ENCODE data around the gene CEP83. TPM values are rescaled to one million over a fixed set of nuclear protein-coding genes. Genes with fewer than 3 reads are reported as not detected.

CEP83 gene
- total and polyA plus RNA-seq, 4 donors: 3.9 to 17.1 (median 11.0) TPM

DNA sequence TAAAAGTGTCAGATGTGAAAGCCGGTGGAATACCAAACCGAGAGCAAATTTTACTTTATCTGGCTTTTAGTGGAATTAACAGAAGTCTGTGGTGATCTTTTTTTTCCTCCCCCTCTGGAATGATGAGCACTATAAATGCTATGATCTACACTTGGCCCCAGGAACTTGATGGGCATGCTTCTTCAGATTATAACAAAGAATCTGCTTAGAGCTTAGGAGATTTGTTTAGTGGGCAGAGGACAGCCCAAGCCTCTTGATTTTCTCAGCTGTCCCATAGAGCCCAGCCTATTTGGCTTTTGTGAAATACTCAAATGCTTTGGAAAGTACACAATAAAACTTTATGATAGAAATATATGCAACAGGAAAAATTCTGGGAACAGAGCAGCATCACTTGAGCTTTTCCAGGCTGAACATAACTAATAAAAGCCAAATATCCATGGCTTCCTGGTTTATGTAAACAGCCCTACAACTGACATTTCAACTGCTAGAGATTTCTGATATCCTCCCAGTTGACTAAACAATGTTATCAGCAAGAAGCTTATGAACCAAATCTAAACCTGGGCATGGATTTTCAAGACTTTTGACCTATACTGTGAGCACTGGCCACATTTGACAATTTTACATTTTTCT, 161.7 kb downstream of the CEP83 start:
- Histone ChIP-seq H3K27ac (ENCODE audit: low read depth in 1 of 2, low read length in 2 of 2) (no peak overlapping the region), H3K4me1 (ENCODE audit: control insufficient read depth in 1 of 2, insufficient read depth in 2 of 2, low read length in 2 of 2) (no peaks in the 10 kb centered on the region), H3K4me3 (ENCODE audit: low read length in 2 of 2) (no peak overlapping the region), H3K27me3 (ENCODE audit: control insufficient read depth in 1 of 2, insufficient read depth in 2 of 2, low read length in 1 of 2) (no peaks in the 10 kb centered on the region), H3K9me3 (ENCODE audit: control insufficient read depth, low read length) (no peaks in the 10 kb centered on the region), H3K36me3 (ENCODE audit: control insufficient read depth in 1 of 2, insufficient read depth in 2 of 2, low read length in 1 of 2) (peaks cover 0 to 3% of the 10 kb centered on the region in 2 donors)
- no peak for ATAC-seq (ENCODE audit: low FRiP score)
- 93 to 97% methylated on average over 2 of the region's 2 CpGs for WGBS, 2 donors
- DNase-seq: no peak
- intact Hi-C loops (cut with DNase I): no loop called here

DNA sequence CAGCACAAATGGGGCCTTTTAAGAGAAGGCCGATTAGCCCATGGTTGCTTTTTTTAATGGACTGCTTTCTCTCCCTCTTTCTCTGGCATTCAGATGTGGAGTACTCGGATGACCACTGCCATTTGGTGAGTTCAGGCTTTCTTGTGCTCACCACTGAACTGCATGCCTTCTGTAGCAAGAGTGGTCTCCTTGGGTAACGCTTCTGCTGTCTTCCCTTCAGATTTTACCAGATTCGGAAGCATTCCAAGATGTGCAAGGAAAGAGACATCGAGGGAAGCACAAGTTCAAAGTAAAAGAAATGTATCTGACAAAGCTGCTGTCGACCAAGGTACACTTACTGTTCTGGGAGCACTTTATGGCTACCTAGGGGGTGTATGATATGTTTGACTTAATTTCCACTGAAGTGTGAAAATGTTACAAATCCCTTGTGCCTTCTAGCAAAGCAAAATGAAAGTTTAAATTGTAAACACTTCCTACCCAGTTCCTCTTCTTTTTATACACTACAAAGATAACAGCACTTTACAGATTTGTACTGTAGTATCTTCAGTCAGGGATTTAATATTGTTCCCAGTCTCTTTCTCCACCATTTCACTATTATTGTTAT, 162.5 kb downstream of the CEP83 start:
- intact Hi-C loops (cut with DNase I): no loop called here
- Histone ChIP-seq H3K27ac (ENCODE audit: low read depth in 1 of 2, low read length in 2 of 2) (no peak overlapping the region), H3K4me3 (ENCODE audit: low read length in 2 of 2) (no peak overlapping the region), H3K9me3 (ENCODE audit: control insufficient read depth, low read length) (no peaks in the 10 kb centered on the region), H3K36me3 (ENCODE audit: control insufficient read depth in 1 of 2, insufficient read depth in 2 of 2, low read length in 1 of 2) (peaks cover 0 to 3% of the 10 kb centered on the region in 2 donors), H3K4me1 (ENCODE audit: control insufficient read depth in 1 of 2, insufficient read depth in 2 of 2, low read length in 2 of 2) (no peaks in the 10 kb centered on the region), H3K27me3 (ENCODE audit: control insufficient read depth in 1 of 2, insufficient read depth in 2 of 2, low read length in 1 of 2) (no peaks in the 10 kb centered on the region)
- no peak for ATAC-seq (ENCODE audit: low FRiP score)
- no peak for DNase-seq
- WGBS, 2 donors: 89 to 92% methylated on average over 6 of the region's 6 CpGs

DNA sequence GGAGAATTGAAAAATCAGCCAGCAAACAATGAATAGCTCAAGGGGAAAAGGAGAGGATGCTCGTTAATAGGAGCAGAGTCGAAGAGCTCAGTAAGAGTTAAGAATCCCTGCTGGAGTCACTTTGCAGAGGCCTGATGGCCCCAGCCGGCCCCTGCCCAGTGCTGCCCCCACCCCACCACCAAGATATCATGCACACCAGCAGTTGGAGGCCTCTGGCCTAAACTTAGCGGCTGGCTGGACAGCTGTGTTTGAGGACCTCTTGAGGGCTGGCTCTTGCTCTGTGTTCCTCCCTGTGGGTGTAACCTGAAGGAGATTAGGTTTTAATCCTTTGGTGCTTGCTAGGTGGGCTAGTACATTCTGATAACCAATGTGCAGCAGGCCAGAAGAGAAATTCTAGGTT, 169.3 kb downstream of the CEP83 start:
- Histone ChIP-seq H3K4me1 (ENCODE audit: control insufficient read depth in 1 of 2, insufficient read depth in 2 of 2, low read length in 2 of 2) (no peaks in the 10 kb centered on the region), H3K27me3 (ENCODE audit: control insufficient read depth in 1 of 2, insufficient read depth in 2 of 2, low read length in 1 of 2) (no peaks in the 10 kb centered on the region), H3K4me3 (ENCODE audit: low read length in 2 of 2) (no peak overlapping the region), H3K9me3 (ENCODE audit: control insufficient read depth, low read length) (no peaks in the 10 kb centered on the region), H3K36me3 (ENCODE audit: control insufficient read depth in 1 of 2, insufficient read depth in 2 of 2, low read length in 1 of 2) (no peaks in the 10 kb centered on the region), H3K27ac (ENCODE audit: low read depth in 1 of 2, low read length in 2 of 2) (no peak overlapping the region)
- WGBS, 2 donors: 73 to 75% methylated on average over 4 of the region's 4 CpGs
- intact Hi-C loops (cut with DNase I): no loop called here
- DNase-seq (no peak), ATAC-seq (ENCODE audit: low FRiP score) (peak; percentile 13)

DNA sequence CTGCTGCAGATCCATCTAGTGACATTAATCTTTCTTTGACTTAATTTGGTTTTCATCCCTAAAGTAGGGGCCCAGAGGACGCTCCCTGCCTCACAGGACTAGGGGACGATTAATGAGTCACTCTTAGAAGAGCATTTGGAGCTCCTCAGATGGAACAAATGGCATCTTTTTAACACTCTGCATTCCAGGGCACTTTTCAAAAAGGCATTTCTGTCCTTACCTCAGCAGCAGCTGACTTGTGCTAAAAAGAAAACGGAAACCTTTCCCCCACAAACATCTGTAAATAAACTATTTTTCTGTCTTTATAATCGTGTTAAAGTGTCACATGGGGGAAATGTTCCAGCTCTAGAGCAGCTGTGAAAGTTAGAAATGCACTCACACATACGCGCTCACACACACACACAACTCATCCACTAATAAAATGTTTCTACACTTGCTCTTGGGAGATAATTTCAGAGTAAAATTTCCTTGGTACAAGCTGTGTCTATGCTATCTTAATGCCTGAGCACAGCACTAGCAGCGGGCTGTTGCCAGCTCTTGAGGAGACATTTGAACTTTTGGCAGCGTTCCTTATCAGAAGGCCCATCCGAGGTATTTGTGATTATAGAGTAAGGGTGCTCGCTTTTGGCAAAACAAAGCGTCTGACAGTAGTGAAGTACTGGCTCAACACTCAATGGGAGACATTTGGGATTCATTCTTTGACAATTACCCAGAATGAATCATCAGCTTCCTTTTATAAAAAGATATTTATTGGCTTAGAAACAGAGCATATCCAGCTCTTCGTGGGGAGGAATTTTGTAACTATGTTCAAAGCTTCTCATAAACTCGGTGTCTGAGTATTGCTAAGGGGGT, 170.0 kb downstream of the CEP83 start:
- peak; percentile 73 for ATAC-seq (ENCODE audit: low FRiP score)
- DNase-seq: no peak
- Histone ChIP-seq H3K4me3 (ENCODE audit: low read length in 2 of 2) (no peak overlapping the region), H3K36me3 (ENCODE audit: control insufficient read depth in 1 of 2, insufficient read depth in 2 of 2, low read length in 1 of 2) (no peaks in the 10 kb centered on the region), H3K9me3 (ENCODE audit: control insufficient read depth, low read length) (no peaks in the 10 kb centered on the region), H3K4me1 (ENCODE audit: control insufficient read depth in 1 of 2, insufficient read depth in 2 of 2, low read length in 2 of 2) (no peaks in the 10 kb centered on the region), H3K27ac (ENCODE audit: low read depth in 1 of 2, low read length in 2 of 2) (no peak overlapping the region), H3K27me3 (ENCODE audit: control insufficient read depth in 1 of 2, insufficient read depth in 2 of 2, low read length in 1 of 2) (no peaks in the 10 kb centered on the region)
- 23 to 24% methylated on average over 13 of the region's 13 CpGs for WGBS, 2 donors
- intact Hi-C loops (cut with DNase I): no loop called here

DNA sequence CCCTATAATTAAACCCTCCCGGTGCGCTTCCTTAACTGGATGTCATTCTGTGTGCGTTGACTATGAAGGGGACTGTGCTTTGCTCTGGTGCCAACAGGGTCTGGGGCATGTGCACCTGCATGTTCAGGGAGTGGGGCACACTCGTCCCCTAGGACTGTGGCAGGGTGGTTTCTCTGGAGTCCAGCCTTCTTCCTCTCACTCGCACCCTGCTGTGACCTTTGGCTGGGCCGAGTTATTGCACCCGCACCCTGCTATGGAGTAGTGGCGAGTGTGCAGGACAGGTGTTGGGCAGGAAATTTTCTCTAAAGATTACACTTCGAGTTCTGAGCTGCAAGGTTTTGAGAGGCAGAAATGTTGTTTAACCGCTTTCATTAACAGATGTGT, 172.4 kb downstream of the CEP83 start:
- 87 to 92% methylated on average over 10 of the region's 10 CpGs for WGBS, 2 donors
- Histone ChIP-seq H3K27ac (ENCODE audit: low read depth in 1 of 2, low read length in 2 of 2) (no peak overlapping the region), H3K36me3 (ENCODE audit: control insufficient read depth in 1 of 2, insufficient read depth in 2 of 2, low read length in 1 of 2) (no peaks in the 10 kb centered on the region), H3K27me3 (ENCODE audit: control insufficient read depth in 1 of 2, insufficient read depth in 2 of 2, low read length in 1 of 2) (no peaks in the 10 kb centered on the region), H3K4me1 (ENCODE audit: control insufficient read depth in 1 of 2, insufficient read depth in 2 of 2, low read length in 2 of 2) (no peaks in the 10 kb centered on the region), H3K4me3 (ENCODE audit: low read length in 2 of 2) (no peak overlapping the region), H3K9me3 (ENCODE audit: control insufficient read depth, low read length) (no peaks in the 10 kb centered on the region)
- ATAC-seq (ENCODE audit: low FRiP score) (no peak), DNase-seq (no peak)
- intact Hi-C loops (cut with DNase I): no loop called here

DNA sequence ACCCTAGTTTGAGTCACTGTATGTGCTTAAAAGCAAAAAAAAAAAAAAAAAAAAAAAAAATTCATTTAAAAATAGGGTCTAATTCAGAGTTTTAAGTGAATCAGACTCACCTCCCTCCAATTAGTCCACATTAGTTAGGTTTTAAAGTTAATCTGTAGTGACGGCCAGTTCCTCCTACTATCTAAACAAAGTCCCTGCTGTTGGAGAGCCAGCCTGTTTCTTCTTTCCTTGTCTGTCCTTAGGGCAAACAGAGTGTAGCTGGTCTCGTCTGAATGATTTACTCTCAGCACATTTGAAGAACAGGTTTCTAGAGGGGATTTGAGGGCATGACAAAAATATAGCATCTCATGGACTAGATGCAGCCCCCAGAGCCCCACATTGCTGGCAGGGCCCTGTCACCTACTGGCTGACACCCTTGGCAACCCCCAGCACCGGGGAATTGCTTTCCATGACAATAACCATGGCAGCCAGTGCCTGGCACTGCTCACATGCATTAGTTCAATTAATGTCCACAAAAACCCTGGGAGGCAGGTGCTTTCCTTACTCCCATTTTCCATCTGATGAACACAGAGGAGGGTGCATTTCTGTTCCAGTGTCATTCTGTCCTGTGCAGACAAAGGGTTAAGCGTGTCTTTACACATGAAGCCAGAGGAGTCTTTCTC, 173.0 kb downstream of the CEP83 start:
- Histone ChIP-seq H3K27ac (ENCODE audit: low read depth in 1 of 2, low read length in 2 of 2) (no peak overlapping the region), H3K27me3 (ENCODE audit: control insufficient read depth in 1 of 2, insufficient read depth in 2 of 2, low read length in 1 of 2) (no peaks in the 10 kb centered on the region), H3K9me3 (ENCODE audit: control insufficient read depth, low read length) (no peaks in the 10 kb centered on the region), H3K36me3 (ENCODE audit: control insufficient read depth in 1 of 2, insufficient read depth in 2 of 2, low read length in 1 of 2) (no peaks in the 10 kb centered on the region), H3K4me3 (ENCODE audit: low read length in 2 of 2) (no peak overlapping the region), H3K4me1 (ENCODE audit: control insufficient read depth in 1 of 2, insufficient read depth in 2 of 2, low read length in 2 of 2) (no peaks in the 10 kb centered on the region)
- intact Hi-C loops (cut with DNase I): no loop called here
- WGBS, 2 donors: 80 to 84% methylated on average over 4 of the region's 4 CpGs
- ATAC-seq (ENCODE audit: low FRiP score) (no peak), DNase-seq (no peak)

DNA sequence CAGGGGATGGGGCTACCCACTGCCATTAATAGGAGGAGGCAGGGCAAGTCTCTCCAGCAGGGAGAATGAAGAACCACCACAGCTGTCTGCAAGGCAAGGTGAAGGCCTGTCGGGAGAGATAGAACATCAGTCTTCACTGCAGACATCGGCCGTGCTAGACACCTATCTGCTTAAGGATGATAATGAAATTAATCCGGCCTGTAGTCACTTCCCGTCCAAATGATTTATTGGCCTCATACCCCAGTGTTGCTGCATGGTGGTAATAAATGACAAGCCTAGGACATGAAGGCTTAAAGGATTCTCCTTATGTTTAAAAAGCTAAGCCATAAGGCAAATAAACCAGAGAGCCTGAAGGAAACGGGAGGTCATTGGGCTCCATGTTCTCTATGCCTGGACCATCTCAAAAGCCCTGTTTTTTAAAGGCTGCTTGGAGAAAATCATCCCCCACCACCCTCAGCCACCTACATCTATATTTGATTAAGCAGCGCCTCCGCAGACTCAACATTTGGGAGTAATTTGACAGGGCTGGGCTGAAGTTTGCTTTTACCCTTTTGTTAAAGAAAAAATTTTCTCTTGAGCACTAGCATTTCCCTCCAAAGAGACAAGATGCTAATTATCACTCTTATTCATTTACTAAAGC, 173.6 kb downstream of the CEP83 start:
- ATAC-seq (ENCODE audit: low FRiP score) (no peak), DNase-seq (no peak)
- Histone ChIP-seq H3K4me1 (ENCODE audit: control insufficient read depth in 1 of 2, insufficient read depth in 2 of 2, low read length in 2 of 2) (no peaks in the 10 kb centered on the region), H3K27ac (ENCODE audit: low read depth in 1 of 2, low read length in 2 of 2) (no peak overlapping the region), H3K27me3 (ENCODE audit: control insufficient read depth in 1 of 2, insufficient read depth in 2 of 2, low read length in 1 of 2) (no peaks in the 10 kb centered on the region), H3K36me3 (ENCODE audit: control insufficient read depth in 1 of 2, insufficient read depth in 2 of 2, low read length in 1 of 2) (no peaks in the 10 kb centered on the region), H3K9me3 (ENCODE audit: control insufficient read depth, low read length) (no peaks in the 10 kb centered on the region), H3K4me3 (ENCODE audit: low read length in 2 of 2) (no peak overlapping the region)
- whole genome bisulfite sequencing, 2 donors: 95 to 97% methylated on average over 8 of the region's 8 CpGs
- intact Hi-C loops (cut with DNase I): no loop called here

DNA sequence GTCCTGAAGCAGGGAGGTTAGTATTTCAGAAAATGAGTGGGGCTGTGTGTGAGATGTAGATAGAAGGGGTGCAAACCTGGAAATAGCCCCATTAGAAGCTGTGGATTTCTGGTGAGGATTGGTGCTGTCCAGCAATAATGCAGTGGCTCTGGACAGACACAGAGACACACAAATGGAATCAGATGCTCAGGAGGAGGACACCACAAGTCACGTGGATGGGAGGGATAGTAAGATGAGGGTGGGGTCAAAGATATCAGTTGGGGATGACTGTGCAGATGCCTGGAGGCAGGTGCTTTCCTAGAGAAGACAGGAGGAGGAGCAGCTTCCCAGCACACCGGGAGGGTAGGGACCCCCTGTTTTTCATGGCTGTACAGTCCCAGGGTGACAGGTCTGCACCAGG, 174.8 kb downstream of the CEP83 start:
- no peak for ATAC-seq (ENCODE audit: low FRiP score)
- Histone ChIP-seq H3K36me3 (ENCODE audit: control insufficient read depth in 1 of 2, insufficient read depth in 2 of 2, low read length in 1 of 2) (peaks cover 0 to 2% of the 10 kb centered on the region in 2 donors), H3K9me3 (ENCODE audit: control insufficient read depth, low read length) (no peaks in the 10 kb centered on the region), H3K4me1 (ENCODE audit: control insufficient read depth in 1 of 2, insufficient read depth in 2 of 2, low read length in 2 of 2) (no peaks in the 10 kb centered on the region), H3K4me3 (ENCODE audit: low read length in 2 of 2) (no peak overlapping the region), H3K27me3 (ENCODE audit: control insufficient read depth in 1 of 2, insufficient read depth in 2 of 2, low read length in 1 of 2) (no peaks in the 10 kb centered on the region), H3K27ac (ENCODE audit: low read depth in 1 of 2, low read length in 2 of 2) (no peak overlapping the region)
- DNase-seq: no peak
- intact Hi-C loops (cut with DNase I): no loop called here
- 70 to 78% methylated on average over 2 of the region's 2 CpGs for WGBS, 2 donors
